HEK293 (cell line): ENCODE measurements around the gene MRPL3.

Source experiments
- CTCF ChIA-PET: fragments of 350-600 bp; formaldehyde crosslinking; extraction: SDS; loops from one replicate; lab custom pipeline; 2021; ENCODE audit warnings: antibody characterized with exemption; lab: Yijun Ruan, JAX
- POLR2A ChIA-PET: fragments of 300-600 bp; formaldehyde crosslinking; extraction: SDS; loops from one replicate; lab custom pipeline; 2020; ENCODE audit warnings: antibody characterized with exemption, inconsistent platforms; lab: Yijun Ruan, JAX
- H3K27ac ChIP-seq: fragments of 200-500 bp; sonication (Bioruptor generic); 2 replicates; pipeline ENCODE4 v1.5.1; 2014; ENCODE audit warnings: low read depth, low read length, control low read depth, inconsistent platforms; ENCODE audit errors: extremely low read depth
- H3K36me3 ChIP-seq, 2 experiments: fragments of 200-500 bp in 1 of 2; sonication (Bioruptor generic) in 1 of 2; 1 replicate in 1 of 2; 2 replicates in 1 of 2; pipeline ENCODE4 v1.5.1; 2014 to 2017; ENCODE audit warnings: inconsistent platforms in 2 of 2, low read length in 2 of 2; ENCODE audit not compliant: control insufficient read depth in 2 of 2, insufficient read depth in 1 of 2
- H3K4me1 ChIP-seq: fragments of 200-500 bp; sonication (Bioruptor generic); 2 replicates; pipeline ENCODE4 v1.5.1; 2014; ENCODE audit warnings: mild to moderate bottlenecking, low read length, inconsistent platforms; ENCODE audit not compliant: control insufficient read depth, insufficient read depth
- H3K4me3 ChIP-seq: 2 replicates; pipeline ENCODE4 v1.5.1; 2011; ENCODE audit warnings: low read depth, mild to moderate bottlenecking, control low read depth, low read length, moderate library complexity
- H3K9me3 ChIP-seq: fragments of 200-500 bp; sonication (Bioruptor generic); 2 replicates; pipeline ENCODE4 v1.5.1; 2014; ENCODE audit warnings: low read depth, low read length, inconsistent platforms; ENCODE audit not compliant: control insufficient read depth, insufficient read depth
- AEBP2 ChIP-seq: fragments of 450-650 bp; formaldehyde crosslinking; IDR thresholded peaks from 2 replicates; pipeline ENCODE4 v1.5.1; 2016; ENCODE audit warnings: missing biosample characterization, missing genetic modification characterization, borderline replicate concordance
- CTCF ChIP-seq: fragments of 450-650 bp; formaldehyde crosslinking; IDR thresholded peaks from 2 replicates; pipeline ENCODE4 v1.5.1; 2016; ENCODE audit warnings: missing biosample characterization, missing genetic modification characterization
- FEZF1 ChIP-seq: fragments of 450-650 bp; formaldehyde crosslinking; IDR thresholded peaks from 2 replicates; pipeline ENCODE4 v1.5.1; 2016; ENCODE audit warnings: missing biosample characterization, missing genetic modification characterization
- HIC1 ChIP-seq: fragments of 450-650 bp; formaldehyde crosslinking; IDR thresholded peaks from 2 replicates; pipeline ENCODE4 v1.5.1; 2016; ENCODE audit warnings: missing biosample characterization, missing genetic modification characterization
- OSR2 ChIP-seq: fragments of 450-650 bp; formaldehyde crosslinking; IDR thresholded peaks from 2 replicates; pipeline ENCODE4 v1.5.1; 2016; ENCODE audit warnings: missing biosample characterization, missing genetic modification characterization
- TSHZ1 ChIP-seq: fragments of 450-650 bp; formaldehyde crosslinking; IDR thresholded peaks from 2 replicates; pipeline ENCODE4 v1.5.1; 2016; ENCODE audit warnings: missing biosample characterization, missing genetic modification characterization, borderline replicate concordance
- ZNF2 ChIP-seq: fragments of 450-650 bp; formaldehyde crosslinking; IDR thresholded peaks from 2 replicates; pipeline ENCODE4 v1.5.1; 2016; ENCODE audit warnings: missing biosample characterization, missing genetic modification characterization
- ZNF23 ChIP-seq: fragments of 450-650 bp; formaldehyde crosslinking; IDR thresholded peaks from 2 replicates; pipeline ENCODE4 v1.5.1; 2016; ENCODE audit warnings: missing biosample characterization, missing genetic modification characterization, borderline replicate concordance
- ZNF37A ChIP-seq: fragments of 450-650 bp; IDR thresholded peaks from 2 replicates; pipeline ENCODE4 v1.5.1; 2018; ENCODE audit warnings: missing biosample characterization, missing genetic modification characterization
- ZNF404 ChIP-seq: fragments of 450-650 bp; formaldehyde crosslinking; IDR thresholded peaks from 2 replicates; pipeline ENCODE4 v1.5.1; 2017; ENCODE audit warnings: missing biosample characterization, missing genetic modification characterization
- ZNF416 ChIP-seq: fragments of 450-650 bp; formaldehyde crosslinking; IDR thresholded peaks from 2 replicates; pipeline ENCODE4 v1.5.1; 2016; ENCODE audit warnings: missing biosample characterization, missing genetic modification characterization
- ZNF513 ChIP-seq: fragments of 450-650 bp; IDR thresholded peaks from 2 replicates; pipeline ENCODE4 v1.5.1; 2018; ENCODE audit warnings: missing biosample characterization, missing genetic modification characterization
- ZNF529 ChIP-seq: fragments of 450-650 bp; formaldehyde crosslinking; IDR thresholded peaks from 2 replicates; pipeline ENCODE4 v1.5.1; 2017; ENCODE audit warnings: missing genetic modification characterization, missing biosample characterization; ENCODE audit not compliant: insufficient replicate concordance
- ZNF707 ChIP-seq: fragments of 450-650 bp; formaldehyde crosslinking; IDR thresholded peaks from 2 replicates; pipeline ENCODE4 v1.5.1; 2016; ENCODE audit warnings: missing biosample characterization, missing genetic modification characterization
- ZNF830 ChIP-seq: fragments of 450-650 bp; IDR thresholded peaks from 2 replicates; pipeline ENCODE4 v1.5.0; 2018; ENCODE audit warnings: missing biosample characterization, missing genetic modification characterization, low read depth, mild to moderate bottlenecking, moderate library complexity
- ZSCAN5A ChIP-seq: fragments of 450-650 bp; formaldehyde crosslinking; IDR thresholded peaks from 2 replicates; pipeline ENCODE4 v1.5.1; 2016; ENCODE audit warnings: missing biosample characterization, missing genetic modification characterization

Gene MRPL3

GRCh38 chr3:131458653-131459052 lies 44.1 kb downstream of the MRPL3 start:
- peaks cover 7 to 40% of the 10 kb centered on the region in 2 experiments for H3K36me3 ChIP-seq
- POLR2A ChIA-PET = no interaction called here
- no peak overlapping the region for H3K27ac ChIP-seq
- CTCF ChIA-PET = no interaction called here
- H3K4me3 ChIP-seq = no peak overlapping the region
- no peaks in the 10 kb centered on the region for H3K9me3 ChIP-seq
- TF ChIP-seq ZNF830 (tag by site-specific recombination) (no peak), ZNF416 (no peak), OSR2 (tag by site-specific recombination) (no peak)
- no peaks in the 10 kb centered on the region for H3K4me1 ChIP-seq

GRCh38 chr3:131457220-131457619 lies 45.6 kb downstream of the MRPL3 start:
- ChIA-PET CTCF (interaction anchor here (0.8 to 1.3 kb wide), 2 partner anchors 424 to 885 kb away, joined by 3 read pairs; no protein-coding TSS in a partner anchor), POLR2A (no interaction called here)
- H3K36me3 ChIP-seq = peaks cover 5 to 28% of the 10 kb centered on the region in 2 experiments; a peak in 2 of 3 replicates
- H3K4me1 ChIP-seq = no peaks in the 10 kb centered on the region
- no peak overlapping the region for H3K4me3 ChIP-seq
- no peak overlapping the region for H3K27ac ChIP-seq
- no peaks in the 10 kb centered on the region for H3K9me3 ChIP-seq
- TF ChIP-seq ZNF830 (tag by site-specific recombination) (no peak), AEBP2 (tag by site-specific recombination) (no peak), ZNF37A (tag by site-specific recombination) (no peak), ZNF2 (tag by site-specific recombination) (no peak), ZNF404 (no peak)

- POLR2A ChIA-PET = no interaction called here
- Histone ChIP-seq H3K9me3 (no peaks in the 10 kb centered on the region), H3K27ac (no peak overlapping the region), H3K4me3 (no peak overlapping the region), H3K36me3 (peaks cover 0 to 9% of the 10 kb centered on the region in 2 experiments; a peak in 1 of 3 replicates), H3K4me1 (no peaks in the 10 kb centered on the region)
- CTCF ChIA-PET = no interaction called here
- no peak for TF ChIP-seq CTCF (tag by site-specific recombination)
- no peak for TF ChIP-seq ZNF513 (tag by site-specific recombination)
- no peak for TF ChIP-seq HIC1 (tag by site-specific recombination)
- no peak for TF ChIP-seq ZNF707 (tag by site-specific recombination)
- no peak for TF ChIP-seq AEBP2 (tag by site-specific recombination)
- TF ChIP-seq TSHZ1 (tag by site-specific recombination) = no peak
- TF ChIP-seq FEZF1 (tag by site-specific recombination) = no peak
- no peak for TF ChIP-seq ZNF23 (tag by site-specific recombination)
- no peak for TF ChIP-seq ZNF416
- no peak for TF ChIP-seq ZNF529 (tag by site-specific recombination)
- TF ChIP-seq ZSCAN5A (tag by site-specific recombination) = no peak
These were observed 48.3 kb downstream of the MRPL3 start for GRCh38 chr3:131454501-131454900.
